H9 (cell line): ENCODE measurements around the gene BRMS1. TPM values are rescaled to one million over a fixed set of nuclear protein-coding genes. Genes with fewer than 3 reads are reported as not detected.
A peak's percentile ranks its signal among the peaks of the same experiment; 100 is the strongest.

ENCODE experiments used
- DNase-seq: peaks from one replicate; pipeline ENCODE4 v3.0.0-alpha.2; 2017
- H2AFZ ChIP-seq: one replicate; pipeline ENCODE4 v1.6.1; 2013; ENCODE audit warnings: mild to moderate bottlenecking, low read length, control low read depth, moderate library complexity
- H2AK5ac ChIP-seq: 2 replicates; pipeline ENCODE4 v1.6.1; 2013; ENCODE audit warnings: low read length, control low read depth, mixed read lengths; ENCODE audit not compliant: insufficient read length
- H2BK120ac ChIP-seq: one replicate; pipeline ENCODE4 v1.6.1; 2013; ENCODE audit warnings: low read depth, mild to moderate bottlenecking, low read length, control low read depth, inconsistent platforms; ENCODE audit not compliant: poor library complexity, severe bottlenecking
- H2BK12ac ChIP-seq: 2 replicates; pipeline ENCODE4 v1.6.1; 2013; ENCODE audit warnings: low read length, control low read depth, mixed read lengths, low read depth; ENCODE audit not compliant: insufficient read length
- H2BK15ac ChIP-seq: 2 replicates; pipeline ENCODE4 v1.6.1; 2013; ENCODE audit warnings: low read depth, low read length, control low read depth
- H2BK20ac ChIP-seq: one replicate; pipeline ENCODE4 v1.6.1; 2013; ENCODE audit warnings: low read depth, mild to moderate bottlenecking, low read length, control low read depth, inconsistent platforms; ENCODE audit not compliant: poor library complexity, severe bottlenecking
- H2BK5ac ChIP-seq: 2 replicates; pipeline ENCODE4 v1.6.1; 2013; ENCODE audit warnings: low read length, control low read depth, mixed read lengths; ENCODE audit not compliant: insufficient read length
- H3K14ac ChIP-seq: 2 replicates; pipeline ENCODE4 v1.6.1; 2013; ENCODE audit warnings: low read length, control low read depth; ENCODE audit not compliant: insufficient read depth
- H3K18ac ChIP-seq: 2 replicates; pipeline ENCODE4 v1.6.1; 2013; ENCODE audit warnings: low read depth, mild to moderate bottlenecking, mixed read lengths, low read length, control low read depth; ENCODE audit not compliant: insufficient read length
- H3K23ac ChIP-seq: 2 replicates; pipeline ENCODE4 v1.6.1; 2013; ENCODE audit warnings: low read length, control low read depth, mixed read lengths, low read depth; ENCODE audit not compliant: insufficient read length
- H3K23me2 ChIP-seq: 2 replicates; pipeline ENCODE4 v1.6.1; 2013; ENCODE audit warnings: low read depth, mild to moderate bottlenecking, mixed read lengths, low read length, control low read depth; ENCODE audit not compliant: insufficient read length, poor library complexity, severe bottlenecking
- H3K27ac ChIP-seq: 2 replicates; pipeline ENCODE4 v1.5.1; 2013; ENCODE audit warnings: low read length, control low read depth, mixed read lengths, low read depth; ENCODE audit not compliant: insufficient read length
- H3K27me3 ChIP-seq: 2 replicates; pipeline ENCODE4 v1.6.1; 2013; ENCODE audit warnings: low read length, control low read depth, inconsistent platforms; ENCODE audit not compliant: insufficient read depth
- H3K4ac ChIP-seq: 2 replicates; pipeline ENCODE4 v1.6.1; 2013; ENCODE audit warnings: low read depth, mild to moderate bottlenecking, control low read depth, inconsistent platforms, low read length, moderate library complexity
- H3K4me1 ChIP-seq: 2 replicates; pipeline ENCODE4 v1.6.1; 2013; ENCODE audit warnings: low read length, control low read depth, inconsistent platforms; ENCODE audit not compliant: insufficient read depth
- H3K4me2 ChIP-seq: 2 replicates; pipeline ENCODE4 v1.6.1; 2013; ENCODE audit warnings: low read length, control low read depth, mixed read lengths; ENCODE audit not compliant: insufficient read length, insufficient read depth
- H3K56ac ChIP-seq: 2 replicates; pipeline ENCODE4 v1.6.1; 2013; ENCODE audit warnings: low read depth, mild to moderate bottlenecking, mixed read lengths, low read length, control low read depth; ENCODE audit not compliant: insufficient read length
- H3K79me1 ChIP-seq: 2 replicates; pipeline ENCODE4 v1.6.1; 2013; ENCODE audit warnings: low read depth, mild to moderate bottlenecking, moderate library complexity, low read length, control low read depth, inconsistent platforms; ENCODE audit not compliant: insufficient read depth, poor library complexity, severe bottlenecking
- H3K79me2 ChIP-seq: 2 replicates; pipeline ENCODE4 v1.6.1; 2013; ENCODE audit warnings: low read length, control low read depth, inconsistent platforms; ENCODE audit not compliant: insufficient read depth
- H3K9ac ChIP-seq: 2 replicates; pipeline ENCODE4 v1.6.1; 2013; ENCODE audit warnings: low read length, control low read depth, mixed read lengths; ENCODE audit not compliant: insufficient read length; ENCODE audit errors: extremely low read depth
- H3K9me3 ChIP-seq: one replicate; pipeline ENCODE4 v1.6.1; 2013; ENCODE audit warnings: low read depth, low read length, inconsistent platforms; ENCODE audit not compliant: control insufficient read depth
- H3T11ph ChIP-seq: one replicate; pipeline ENCODE4 v1.6.1; 2013; ENCODE audit warnings: mild to moderate bottlenecking, low read length, control low read depth, inconsistent platforms
- H4K20me1 ChIP-seq: one replicate; pipeline ENCODE4 v1.6.1; 2013; ENCODE audit not compliant: control insufficient read depth, insufficient read length, insufficient read depth
- H4K5ac ChIP-seq: 2 replicates; pipeline ENCODE4 v1.6.1; 2013; ENCODE audit warnings: low read depth, mild to moderate bottlenecking, mixed read lengths, low read length, control low read depth; ENCODE audit not compliant: insufficient read length
- H4K8ac ChIP-seq: replicated peaks from 2 replicates; pipeline ENCODE4 v1.6.1; 2013; ENCODE audit warnings: low read length, control low read depth, mixed read lengths, low read depth; ENCODE audit not compliant: insufficient read length
- H4K91ac ChIP-seq: 2 replicates; pipeline ENCODE4 v1.6.1; 2013; ENCODE audit warnings: low read depth, mild to moderate bottlenecking, moderate library complexity, mixed read lengths, low read length, control low read depth; ENCODE audit not compliant: insufficient read length
- H3K27ac Mint-ChIP-seq, 3 experiments: 2 replicates in 2 of 3; 3 replicates in 1 of 3; pipeline ENCODE4 v1.8.0; 2020 to 2021; ENCODE audit warnings: mixed read lengths in 3 of 3, mild to moderate bottlenecking in 1 of 3, moderate library complexity in 1 of 3
- H3K27me3 Mint-ChIP-seq: 2 replicates; pipeline ENCODE4 v1.8.0; 2021; ENCODE audit warnings: low read depth, mild to moderate bottlenecking, moderate library complexity, mixed read lengths
- H3K36me3 Mint-ChIP-seq, 3 experiments: 2 replicates in 2 of 3; 3 replicates in 1 of 3; pipeline ENCODE4 v1.8.0; 2020 to 2021; ENCODE audit warnings: low read depth in 3 of 3, mixed read lengths in 3 of 3; ENCODE audit not compliant: insufficient read depth in 1 of 3
- H3K4me1 Mint-ChIP-seq, 2 experiments: 2 replicates each; pipeline ENCODE4 v1.8.0; 2020; ENCODE audit warnings: mixed read lengths in 2 of 2
- H3K4me3 Mint-ChIP-seq, 2 experiments: 2 replicates in 1 of 2; 3 replicates in 1 of 2; pipeline ENCODE4 v1.8.0; 2020 to 2021; ENCODE audit warnings: mild to moderate bottlenecking in 2 of 2, mixed read lengths in 2 of 2, moderate library complexity in 1 of 2
- H3K9me3 Mint-ChIP-seq, 2 experiments: 2 replicates in 1 of 2; 3 replicates in 1 of 2; pipeline ENCODE4 v1.8.0; 2020; ENCODE audit warnings: mild to moderate bottlenecking in 2 of 2, mixed read lengths in 2 of 2, moderate library complexity in 1 of 2
- CTCF ChIP-seq: fragments of 200-600 bp; sonication (generic); conservative IDR thresholded peaks from 3 replicates; pipeline ENCODE4 v1.8.0; 2021; ENCODE audit warnings: antibody characterized with exemption, mild to moderate bottlenecking
- WGBS: extraction: QIAGEN DNeasy Blood & Tissue Kit; methylation state at CpG from one replicate; pipeline ENCODE4 v1.1.7; 2013; ENCODE audit warnings: missing lambda C conversion rate, low lambda C conversion rate, mixed read lengths; ENCODE audit not compliant: insufficient read length; ENCODE audit errors: extremely low coverage; 5-methylcytosine and 5-hydroxymethylcytosine counted together
- total RNA-seq: library from RNA; stranded (reverse); gene quantifications from 2 replicates; pipeline ENCODE4 v1.2.1, GENCODE V29; 2021

The BRMS1 gene
- total RNA-seq, 1 experiment from 2014 or later = 50.1 TPM

- DNase-seq = no peak
- Histone ChIP-seq H3K9ac (no peak overlapping the region), H3K79me1 (no peaks in the 10 kb centered on the region), H2BK15ac (no peak overlapping the region), H3K4ac (no peak overlapping the region), H4K8ac (no peak overlapping the region), H3K9me3 (no peaks in the 10 kb centered on the region), H3K23me2 (peaks cover 18% of the 10 kb centered on the region), H3K27me3 (no peaks in the 10 kb centered on the region), H3K4me1 (no peaks in the 10 kb centered on the region), H3K18ac (no peak overlapping the region), H3K23ac (no peak overlapping the region), H4K5ac (no peak overlapping the region), H4K20me1 (peaks cover 3% of the 10 kb centered on the region), H2BK20ac (no peak overlapping the region), H3K14ac (no peak overlapping the region), H2BK12ac (no peak overlapping the region), H2AK5ac (no peak overlapping the region), H4K91ac (no peak overlapping the region), H3K56ac (no peak overlapping the region), H2BK5ac (no peak overlapping the region), H3K79me2 (peaks cover 2% of the 10 kb centered on the region; the same call in 1 of the 2 replicates), H3T11ph (no peak overlapping the region), H2AFZ (no peak overlapping the region), H3K27ac (no peak overlapping the region), H3K4me2 (peak overlapping the region; percentile 84), H2BK120ac (no peak overlapping the region)
- Mint-ChIP-seq H3K9me3 (peaks cover 0 to 3% of the 10 kb centered on the region in 2 experiments; a peak in 4 of 5 replicates), H3K27me3 (peaks cover 4% of the 10 kb centered on the region), H3K4me1 (peaks cover 26 to 28% of the 10 kb centered on the region in 2 experiments), H3K4me3 (peak overlapping the region; percentile 95 to 98), H3K36me3 (peaks cover 10 to 20% (median 15%) of the 10 kb centered on the region in 3 experiments), H3K27ac (peak overlapping the region in 2 of 3 experiments; percentile 77 to 94; a peak in 3 of 7 replicates)
- no peak for TF ChIP-seq CTCF
- no CpG with 5 or more reads among the region's 7 CpGs for WGBS
Observed at GRCh38 chr11:66345316-66345649, 379 bp upstream of the BRMS1 start.
